Right lobe of liver (tissue), 6 donors: Measurements from ENCODE around the gene SPTBN1. TPM values are rescaled to one million over a fixed set of nuclear protein-coding genes. Genes with fewer than 3 reads are reported as not detected.

Experiments
- ATAC-seq, 4 donors: fragments of 200-7000 bp; cut with Tn5 transposase; one replicate each; pipeline ENCODE4 v1.9.1; 2020; ENCODE audit warnings: mild to moderate bottlenecking in 4 of 4, moderate library complexity in 4 of 4
- DNase-seq, 3 donors: peaks; one replicate each; pipeline ENCODE4 v3.0.0-alpha.2; 2020
- H3K27ac ChIP-seq, 3 donors: fragments of 200-600 bp; one replicate each; pipeline ENCODE4 v1.8.0; 2022
- H3K27me3 ChIP-seq, 2 donors: fragments of 200-600 bp; one replicate each; pipeline ENCODE4 v1.8.0; 2022
- H3K36me3 ChIP-seq, 4 donors: fragments of 200-600 bp; sonication (generic) in 1 of 4; one replicate each; pipeline versions ENCODE4 v1.5.1 to v1.8.0; 2017 to 2022; ENCODE audit warnings: control low read depth in 1 of 4
- H3K4me1 ChIP-seq, 4 donors: fragments of 200-600 bp; sonication (generic) in 1 of 4; one replicate each; pipeline versions ENCODE4 v1.5.1 to v1.8.0; 2017 to 2022; ENCODE audit warnings: control low read depth in 1 of 4
- H3K4me3 ChIP-seq, 3 donors: fragments of 200-600 bp; one replicate each; pipeline ENCODE4 v1.8.0; 2022
- H3K9me3 ChIP-seq, 4 donors: fragments of 200-600 bp; sonication (generic) in 1 of 4; one replicate each; pipeline versions ENCODE4 v1.5.1 to v1.8.0; 2017 to 2022; ENCODE audit warnings: control low read depth in 1 of 4
- CTCF ChIP-seq, 4 donors: fragments of 200-600 bp in 3 of 4; fragments of 450-650 bp in 1 of 4; IDR thresholded peaks; one replicate each; pipeline versions ENCODE4 v1.5.1 to v1.8.0; 2016 to 2022; ENCODE audit warnings: antibody characterized with exemption in 4 of 4, mild to moderate bottlenecking in 2 of 4
- POLR2A ChIP-seq: fragments of 450-650 bp; IDR thresholded peaks from one replicate; pipeline ENCODE4 v1.6.1; 2017; ENCODE audit warnings: antibody characterized with exemption, mild to moderate bottlenecking
- WGBS: methylation state at CpG from one replicate; pipeline ENCODE4 v1.1.6; 2018; ENCODE audit warnings: low coverage, low lambda C conversion rate; ENCODE audit not compliant: insufficient coverage; ENCODE audit errors: missing lambda C conversion rate; 5-methylcytosine and 5-hydroxymethylcytosine counted together
- intact Hi-C, 2 donors: fragments of 100-400 bp; cut with DNase I; formaldehyde crosslinking; loops; one replicate each; pipeline versions ENCODE4 v1.11.2 to v1.14.1; 2022
- total RNA-seq, 6 experiments: library from RNA; depleted of rRNA in 2 of 6; stranded (reverse); fragments of >200 nt in 2 of 6; fragmentation: NEBNext Ultra II Directional in 3 of 6; extraction: Animal tissue kit (Norgen Biotek cat#: 25700) in 3 of 6; gene quantifications; one replicate each; pipeline versions ENCODE4 v1.1.0 to v1.2.4, GENCODE V29; 2016 to 2023
- donor health status: DM: no; HTN: yes; CAD: no.
- donor health status: DM: no; HTN: no; CAD: no.
- donor health status: DM: no; HTN: no; CAD: no.
- donor health status: DM: no; HTN: yes; CAD: no.
- donor health status: DM: no; HTN: yes; CAD: no.

Gene SPTBN1
- total RNA-seq, 6 experiments from 2014 or later, result 107 to 315 (median 227) TPM

DNA sequence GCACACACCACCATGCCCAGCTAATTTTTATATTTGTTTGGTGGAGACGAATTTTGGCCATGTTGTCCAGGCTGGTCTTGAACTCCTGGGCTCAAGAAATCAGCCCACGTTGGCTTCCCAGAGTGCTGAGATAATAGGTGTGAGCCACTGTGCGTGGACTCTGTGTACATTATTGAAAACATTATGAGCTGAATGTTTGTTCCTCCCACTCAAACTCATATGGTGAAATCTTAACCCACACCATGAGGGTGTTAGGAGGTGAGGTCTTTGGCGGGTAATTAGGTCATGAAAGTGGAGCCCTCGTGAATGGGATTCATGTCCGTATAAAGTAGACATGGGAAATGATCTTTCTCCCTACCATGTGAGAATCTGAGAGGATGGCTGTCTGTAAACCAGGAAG lies 83.6 kb downstream of the SPTBN1 start:
- Histone ChIP-seq H3K36me3 (no peaks in the 10 kb centered on the region), H3K4me3 (no peak overlapping the region), H3K4me1 (no peaks in the 10 kb centered on the region), H3K27ac (no peak overlapping the region), H3K27me3 (no peaks in the 10 kb centered on the region), H3K9me3 (no peaks in the 10 kb centered on the region)
- ATAC-seq, result peak in 1 of 4 donors; percentile 14
- intact Hi-C loops, result no loop called here
- DNase-seq, result no peak
- 39% methylated on average over 6 of the region's 6 CpGs for WGBS
- TF ChIP-seq POLR2A (no peak), CTCF (IDR thresholded peaks at IDR 0.05) (no peak)

DNA sequence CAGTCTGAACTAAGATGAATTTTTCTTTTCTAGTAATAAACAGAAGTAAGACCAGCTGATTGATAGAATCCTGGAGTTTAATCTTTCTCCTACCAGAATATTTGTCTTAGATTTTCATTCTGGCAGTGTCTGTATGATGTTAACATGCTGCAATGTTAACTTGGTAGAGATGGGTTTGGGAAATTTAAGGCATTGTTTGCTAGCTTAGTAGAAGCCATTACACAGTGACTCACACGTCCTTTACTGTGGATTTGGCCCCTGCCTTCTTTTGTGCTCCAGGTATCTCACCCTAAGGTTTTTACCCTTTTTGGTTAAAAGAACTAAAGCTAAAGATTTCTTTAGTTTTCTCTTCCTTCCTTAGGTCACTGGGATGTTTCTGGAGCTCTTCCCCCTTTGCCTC lies 84.1 kb downstream of the SPTBN1 start:
- no peak for DNase-seq
- Histone ChIP-seq H3K27me3 (no peaks in the 10 kb centered on the region), H3K36me3 (no peaks in the 10 kb centered on the region), H3K27ac (no peak overlapping the region), H3K4me1 (peaks cover 0 to 1% (median under 1%) of the 10 kb centered on the region in 4 donors), H3K4me3 (no peak overlapping the region), H3K9me3 (no peaks in the 10 kb centered on the region)
- intact Hi-C loops, result no loop called here
- peak in 2 of 4 donors; percentile 39 to 59 for ATAC-seq
- WGBS, result 22% methylated on average over 1 of the region's 1 CpG
- no peak for TF ChIP-seq POLR2A
- no peak for TF ChIP-seq CTCF (IDR thresholded peaks at IDR 0.05)

- H3K36me3 ChIP-seq, result no peaks in the 10 kb centered on the region
- no peaks in the 10 kb centered on the region for H3K9me3 ChIP-seq
- peaks cover 0 to 18% (median 9%) of the 10 kb centered on the region in 4 donors for H3K4me1 ChIP-seq
- no peak overlapping the region for H3K27ac ChIP-seq
- DNase-seq (no peak), ATAC-seq (no peak)
- WGBS, result 72% methylated on average over 4 of the region's 4 CpGs
- TF ChIP-seq POLR2A (no peak), CTCF (IDR thresholded peaks at IDR 0.05) (no peak)
- H3K27me3 ChIP-seq, result no peaks in the 10 kb centered on the region
- intact Hi-C loops, result no loop called here
- no peak overlapping the region for H3K4me3 ChIP-seq
Measured at GRCh38 chr2:54541995-54542394, 85.9 kb downstream of the SPTBN1 start.

DNA sequence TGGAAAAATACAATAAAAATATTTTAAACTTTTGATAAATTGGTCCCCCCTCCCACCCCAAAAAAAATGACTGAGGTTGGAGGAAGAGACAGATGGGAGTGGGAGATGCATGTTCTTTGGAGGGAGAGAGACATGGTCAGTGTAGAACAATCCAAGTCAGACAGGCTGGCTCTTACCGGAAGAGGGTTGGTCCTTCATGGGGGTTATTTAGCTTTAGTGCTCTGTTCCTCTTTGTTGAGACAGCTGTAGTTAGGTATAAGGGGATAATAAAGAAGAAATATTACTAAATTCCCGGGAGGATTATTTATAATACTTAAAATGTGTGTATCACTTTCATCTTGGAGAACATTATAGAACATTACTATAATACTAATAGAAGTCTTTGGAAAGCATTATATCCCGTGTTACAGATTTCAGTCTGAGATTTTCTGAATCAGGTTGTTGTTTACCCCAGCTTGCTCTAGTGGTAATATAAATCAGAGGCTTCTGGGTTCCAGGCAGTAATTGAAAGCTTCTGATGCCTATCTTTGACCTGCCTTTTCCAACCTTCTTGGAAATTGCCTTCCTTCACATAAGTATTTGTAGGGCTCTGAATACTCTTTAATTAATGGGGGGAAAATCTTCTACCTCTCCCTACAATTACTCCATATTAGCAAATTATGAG lies 87.7 kb downstream of the SPTBN1 start:
- no peak for ATAC-seq
- H3K9me3 ChIP-seq, result no peaks in the 10 kb centered on the region
- 67% methylated on average over 3 of the region's 3 CpGs for WGBS
- H3K36me3 ChIP-seq, result no peaks in the 10 kb centered on the region
- no peak for DNase-seq
- H3K4me3 ChIP-seq, result no peak overlapping the region
- H3K4me1 ChIP-seq, result peaks cover 0 to 22% (median 10%) of the 10 kb centered on the region in 4 donors
- H3K27ac ChIP-seq, result peak overlapping the region in 1 of 3 donors; percentile 28
- no peak for TF ChIP-seq POLR2A
- TF ChIP-seq CTCF (IDR thresholded peaks at IDR 0.05), result no peak
- intact Hi-C loops, result no loop called here
- no peaks in the 10 kb centered on the region for H3K27me3 ChIP-seq
